ENCODE data around the gene PIK3C2G.

- no peak for TF ChIP-seq POLR2A (IDR thresholded peaks at IDR 0.05)
- no peak for TF ChIP-seq POLR2AphosphoS5 (IDR thresholded peaks at IDR 0.05)
- TF ChIP-seq CTCF (IDR thresholded peaks at IDR 0.05), result no peak
- TF ChIP-seq EP300 (IDR thresholded peaks at IDR 0.05), result no peak
These were observed 211.0 kb downstream of the PIK3C2G start for GRCh38 chr12:18472304-18472703.
